Tongue (tissue), 3 donors: ENCODE data around the gene WDSUB1. TPM values are rescaled to one million over a fixed set of nuclear protein-coding genes. Genes with fewer than 3 reads are reported as not detected.
A peak's percentile ranks its signal among the peaks of the same experiment; 100 is the strongest.

Experiments
- DNase-seq: peaks from one replicate; pipeline ENCODE4 v3.0.0-alpha.2; 2015
- small RNA-seq: library from RNA; depleted of rRNA; stranded (forward); fragments of <200 nt; gene quantifications from one replicate; pipeline ENCODE3, GENCODE V24; 2014; ENCODE audit warnings: low replicate concordance
- total RNA-seq: library from RNA; depleted of rRNA; stranded (reverse); fragments of >200 nt; gene quantifications from one replicate; pipeline ENCODE4 v1.2.3, GENCODE V29; 2014

The WDSUB1 gene
- total RNA-seq, 1 donor from 2014 or later: 11.2 TPM

GRCh38 chr2:159195697-159196096 is 90.8 kb downstream of the WDSUB1 start:
- DNase-seq: peak; percentile 60

DNA sequence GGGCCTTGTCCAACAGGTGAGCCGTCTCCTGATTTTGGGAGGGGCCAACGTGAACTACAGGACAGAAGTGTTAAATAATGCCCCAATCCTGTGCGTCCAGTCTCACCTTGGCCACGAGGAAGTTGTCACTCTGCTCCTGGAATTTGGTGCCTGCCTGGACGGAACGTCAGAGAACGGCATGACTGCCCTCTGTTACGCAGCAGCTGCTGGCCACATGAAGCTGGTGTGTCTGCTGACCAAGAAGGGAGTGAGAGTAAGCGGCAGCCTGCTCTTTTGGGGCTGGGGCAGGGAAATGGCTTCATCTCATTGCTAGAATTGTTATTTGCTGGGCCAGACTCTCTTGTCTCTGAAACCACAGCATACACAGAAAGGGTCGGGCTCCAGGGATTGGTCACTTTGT is 92.3 kb downstream of the WDSUB1 start:
- DNase-seq: no peak

- no peak for DNase-seq
These were observed 92.7 kb downstream of the WDSUB1 start for GRCh38 chr2:159193791-159194190.

GRCh38 chr2:159192371-159192918 is 94.1 kb downstream of the WDSUB1 start:
- DNase-seq: no peak

GRCh38 chr2:159188449-159188848 is 98.1 kb downstream of the WDSUB1 start:
- no peak for DNase-seq

- DNase-seq: no peak
These were observed 99.4 kb downstream of the WDSUB1 start for GRCh38 chr2:159187106-159187505.

DNA sequence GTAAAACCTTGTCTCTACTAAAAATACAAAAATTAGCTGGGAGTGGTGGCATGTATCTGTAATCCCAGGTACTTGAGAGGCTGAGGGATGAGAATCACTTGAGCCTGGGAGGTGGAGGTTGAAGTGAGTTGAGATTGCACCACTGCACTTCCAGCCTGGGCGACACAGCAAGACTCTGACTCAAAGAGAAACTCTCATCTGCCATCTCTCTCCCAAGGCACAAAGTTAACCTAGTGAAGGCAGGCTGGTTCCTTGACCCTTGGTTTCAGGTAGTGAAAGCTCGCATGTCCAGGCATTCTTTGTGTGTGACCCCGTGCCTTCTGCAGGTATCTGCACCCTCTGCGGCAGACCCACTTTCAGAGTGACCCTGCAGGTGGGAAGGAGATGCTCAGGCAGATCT is 100.0 kb downstream of the WDSUB1 start:
- no peak for DNase-seq

Small RNAs within 50 kb of the gene (small RNA-seq; reads per million reads assigned to genes)
- gene MIR6888: 0.08 reads per million
